HG03175 (cell line): Measurements from ENCODE around the gene MMRN2.
"Not testable (repeated sequence)": the region's sequence is repeated elsewhere in the genome, so short reads cannot be mapped to it uniquely, and the experiment has no call there.

Experiments
- ATAC-seq: cut with Tn5 transposase; IDR thresholded peaks from one replicate; pipeline ENCODE4 v1.9.1; 2021; ENCODE audit warnings: mild to moderate bottlenecking, moderate library complexity; ENCODE audit not compliant: unreplicated experiment

The MMRN2 gene, protein sequence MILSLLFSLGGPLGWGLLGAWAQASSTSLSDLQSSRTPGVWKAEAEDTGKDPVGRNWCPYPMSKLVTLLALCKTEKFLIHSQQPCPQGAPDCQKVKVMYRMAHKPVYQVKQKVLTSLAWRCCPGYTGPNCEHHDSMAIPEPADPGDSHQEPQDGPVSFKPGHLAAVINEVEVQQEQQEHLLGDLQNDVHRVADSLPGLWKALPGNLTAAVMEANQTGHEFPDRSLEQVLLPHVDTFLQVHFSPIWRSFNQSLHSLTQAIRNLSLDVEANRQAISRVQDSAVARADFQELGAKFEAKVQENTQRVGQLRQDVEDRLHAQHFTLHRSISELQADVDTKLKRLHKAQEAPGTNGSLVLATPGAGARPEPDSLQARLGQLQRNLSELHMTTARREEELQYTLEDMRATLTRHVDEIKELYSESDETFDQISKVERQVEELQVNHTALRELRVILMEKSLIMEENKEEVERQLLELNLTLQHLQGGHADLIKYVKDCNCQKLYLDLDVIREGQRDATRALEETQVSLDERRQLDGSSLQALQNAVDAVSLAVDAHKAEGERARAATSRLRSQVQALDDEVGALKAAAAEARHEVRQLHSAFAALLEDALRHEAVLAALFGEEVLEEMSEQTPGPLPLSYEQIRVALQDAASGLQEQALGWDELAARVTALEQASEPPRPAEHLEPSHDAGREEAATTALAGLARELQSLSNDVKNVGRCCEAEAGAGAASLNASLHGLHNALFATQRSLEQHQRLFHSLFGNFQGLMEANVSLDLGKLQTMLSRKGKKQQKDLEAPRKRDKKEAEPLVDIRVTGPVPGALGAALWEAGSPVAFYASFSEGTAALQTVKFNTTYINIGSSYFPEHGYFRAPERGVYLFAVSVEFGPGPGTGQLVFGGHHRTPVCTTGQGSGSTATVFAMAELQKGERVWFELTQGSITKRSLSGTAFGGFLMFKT

DNA sequence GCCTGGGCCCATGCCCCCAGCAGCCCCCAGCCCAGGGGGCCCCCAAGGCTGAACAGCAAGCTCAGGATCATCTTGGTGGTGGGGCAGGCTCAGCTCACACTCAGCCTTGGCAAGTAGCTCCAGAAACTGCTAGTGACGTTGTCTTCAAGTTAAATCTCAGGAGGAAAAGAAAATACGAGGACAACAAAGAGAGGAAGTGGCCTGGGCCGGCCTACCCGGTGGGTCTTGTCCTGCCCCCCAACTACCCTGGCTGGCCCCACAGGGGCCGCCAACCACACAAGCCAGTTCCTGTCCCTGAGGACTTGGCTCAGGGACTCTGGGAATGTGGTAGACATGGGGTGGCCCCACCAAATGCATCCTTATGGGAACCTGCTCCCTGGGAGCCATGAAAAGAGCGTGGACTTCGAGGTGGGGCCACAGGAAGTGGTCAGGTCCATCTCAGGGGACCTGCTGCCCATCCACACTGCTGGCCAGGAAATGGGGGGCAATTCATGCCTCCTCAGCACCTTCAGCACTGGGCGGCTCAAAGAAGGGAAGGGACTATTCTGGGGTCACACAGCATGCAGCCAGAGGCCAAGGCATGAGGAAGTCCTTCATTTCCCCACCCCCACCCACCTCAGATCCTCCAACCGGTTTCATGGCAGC, at the start of gene MMRN2:
Gene MMRN2 (minus strand): TSS at position 145 of the 645 bp plus-strand sequence. CDS start 74 bp downstream, at position 71.
- ATAC-seq: no peak

DNA sequence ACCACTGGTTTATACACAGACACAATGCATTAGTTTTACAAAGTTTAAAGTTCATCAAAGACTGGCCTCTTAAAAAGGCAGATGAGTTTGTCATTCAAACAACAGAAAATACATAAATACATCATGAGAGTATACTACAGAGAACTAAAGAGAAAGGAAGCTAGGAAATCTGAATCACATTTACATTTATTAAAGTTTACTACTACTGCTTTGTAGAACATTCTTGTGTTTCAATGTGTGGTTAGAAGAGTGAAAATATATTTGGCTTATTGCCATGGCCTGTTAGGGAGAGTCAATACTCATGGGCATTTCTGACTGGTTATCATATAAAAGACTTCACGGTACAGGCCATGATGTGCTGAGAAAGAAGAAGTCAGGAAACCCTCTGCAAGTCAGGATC, 49.7 kb upstream of the MMRN2 start:
- ATAC-seq: not testable (repeated sequence)

DNA sequence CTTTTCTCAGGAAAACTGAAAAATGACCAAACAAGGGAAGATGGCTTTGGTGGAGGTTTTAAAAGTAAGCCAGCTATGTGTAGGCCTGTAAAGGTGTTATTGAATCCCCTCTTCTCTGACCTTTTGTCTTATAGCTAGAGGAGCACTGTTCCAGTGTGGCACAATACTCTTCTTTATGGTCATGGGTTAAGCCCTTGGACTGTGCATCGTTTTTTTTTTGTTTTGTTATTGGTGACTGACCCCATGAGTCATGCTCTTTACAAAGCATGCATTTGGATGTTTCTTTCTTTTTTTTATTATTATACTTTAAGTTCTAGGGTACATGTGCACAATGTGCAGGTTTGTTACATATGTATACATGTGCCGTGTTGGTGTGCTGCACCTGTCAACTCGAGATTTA, 43.1 kb upstream of the MMRN2 start:
- no peak for ATAC-seq

DNA sequence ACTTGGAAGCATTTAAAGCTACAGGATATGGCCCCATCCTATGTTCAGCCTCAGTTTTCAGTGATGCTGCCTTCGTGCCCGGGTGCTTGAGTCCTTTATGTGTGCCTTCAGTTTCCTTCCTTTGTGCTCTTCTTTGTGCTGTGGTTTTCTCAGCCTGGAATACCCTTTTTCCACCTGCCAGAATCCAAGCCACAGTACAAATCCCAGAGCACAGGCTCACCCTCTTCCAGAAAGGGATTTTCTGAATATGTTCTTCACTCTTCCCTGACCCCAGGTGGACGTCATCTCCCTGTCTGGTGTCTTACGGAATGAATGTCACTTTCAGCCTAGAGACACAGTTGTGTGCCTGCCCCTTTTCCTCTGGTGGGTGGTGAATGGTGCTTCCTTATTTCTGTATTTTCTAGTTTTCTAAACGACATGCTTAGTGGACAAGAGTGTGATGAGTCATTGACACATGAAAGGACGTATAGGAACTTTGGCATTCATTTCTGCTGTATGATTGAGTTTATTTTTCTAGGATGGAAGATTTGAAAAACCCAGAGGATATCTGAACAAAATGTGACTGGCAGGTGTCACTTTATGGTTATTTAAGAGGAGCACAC, 42.5 kb upstream of the MMRN2 start:
- ATAC-seq: not testable (repeated sequence)

DNA sequence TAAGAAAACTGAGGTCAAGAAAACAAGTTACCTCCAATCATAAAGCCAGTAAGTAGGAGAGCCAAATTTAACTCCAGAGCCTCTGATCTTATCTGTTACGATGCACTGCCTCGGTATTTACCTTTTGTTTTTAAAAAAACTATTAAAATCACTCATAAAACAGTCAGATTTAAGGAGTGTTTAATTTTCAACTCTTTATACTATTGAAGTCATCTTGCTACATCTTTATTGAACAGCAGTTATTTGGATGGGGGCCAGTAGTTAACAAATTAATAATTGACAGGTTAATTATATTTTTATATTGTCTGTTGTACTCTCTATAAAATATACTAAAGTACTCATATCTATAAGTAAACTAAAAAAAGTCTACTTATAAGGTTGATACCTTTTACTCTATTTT, 35.5 kb upstream of the MMRN2 start:
- ATAC-seq: no peak

DNA sequence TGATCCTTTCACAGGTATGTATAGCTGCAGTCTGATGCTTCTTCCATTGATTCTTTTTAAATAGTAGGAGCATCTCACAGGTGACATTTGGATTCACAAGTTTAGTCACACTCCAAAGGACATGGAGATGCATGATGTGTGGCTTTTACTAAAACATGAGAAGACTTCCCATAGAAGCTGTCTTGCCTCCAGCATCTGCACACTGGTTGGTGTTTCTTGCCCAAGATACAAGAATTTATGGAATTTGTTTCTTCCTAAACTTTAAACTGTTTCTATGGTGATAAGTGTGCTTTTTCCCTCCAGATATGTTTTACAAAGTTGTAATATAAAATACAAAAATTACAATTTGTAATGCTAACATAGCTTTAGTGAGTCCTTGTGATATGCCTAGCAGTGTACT, 35.0 kb upstream of the MMRN2 start:
- no peak for ATAC-seq

DNA sequence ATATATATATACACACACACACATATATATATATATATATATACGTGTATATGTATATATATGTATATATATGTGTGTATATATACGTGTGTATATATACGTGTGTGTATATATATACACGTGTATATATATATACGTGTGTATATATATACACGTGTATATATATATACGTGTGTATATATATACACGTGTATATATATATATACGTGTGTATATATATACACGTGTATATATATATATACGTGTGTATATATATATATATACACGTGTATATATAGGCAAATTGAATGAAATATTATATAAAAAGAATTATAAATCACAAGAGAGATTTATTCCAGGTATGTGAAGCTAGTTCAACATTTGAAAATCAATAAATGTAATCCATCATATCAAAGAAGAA, 33.9 kb upstream of the MMRN2 start:
- not testable (repeated sequence) for ATAC-seq

DNA sequence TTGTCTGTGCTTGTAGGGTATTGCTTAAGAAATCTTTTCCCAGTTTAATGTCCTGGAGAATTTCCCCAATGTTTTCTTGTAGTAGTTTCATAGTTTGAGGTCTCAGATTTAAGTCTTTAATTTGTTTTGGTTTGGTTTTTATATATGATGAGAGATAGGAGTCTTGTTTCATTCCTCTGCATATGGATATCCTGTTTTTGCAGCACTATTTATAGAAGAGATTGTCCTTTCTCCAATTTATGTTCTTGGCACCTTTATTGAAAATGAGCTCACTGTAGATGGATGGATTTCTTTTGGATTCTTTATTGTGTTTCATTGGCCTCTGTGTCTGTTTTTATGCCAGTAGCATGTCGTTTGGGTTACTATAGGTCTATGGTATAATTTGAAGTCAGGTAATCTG, 31.1 kb upstream of the MMRN2 start:
- ATAC-seq: no peak

DNA sequence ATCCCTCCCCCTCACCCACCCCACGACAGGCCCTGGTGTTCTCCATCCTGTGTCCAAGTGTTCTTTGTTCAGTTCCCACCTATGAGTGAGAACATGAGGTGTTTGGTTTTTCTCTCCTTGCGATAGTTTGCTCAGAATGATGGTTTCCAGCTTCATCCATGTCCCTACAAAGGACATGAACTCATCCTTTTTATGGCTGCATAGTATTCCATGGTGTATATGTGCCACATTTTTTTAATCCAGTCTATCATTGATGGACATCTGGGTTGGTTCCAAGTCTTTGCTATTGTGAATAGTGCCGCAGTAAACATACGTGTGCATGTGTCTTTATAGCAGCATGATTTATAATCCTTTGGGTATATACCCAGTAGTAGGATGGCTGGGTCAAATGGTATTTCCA, 27.1 kb upstream of the MMRN2 start:
- not testable (repeated sequence) for ATAC-seq

DNA sequence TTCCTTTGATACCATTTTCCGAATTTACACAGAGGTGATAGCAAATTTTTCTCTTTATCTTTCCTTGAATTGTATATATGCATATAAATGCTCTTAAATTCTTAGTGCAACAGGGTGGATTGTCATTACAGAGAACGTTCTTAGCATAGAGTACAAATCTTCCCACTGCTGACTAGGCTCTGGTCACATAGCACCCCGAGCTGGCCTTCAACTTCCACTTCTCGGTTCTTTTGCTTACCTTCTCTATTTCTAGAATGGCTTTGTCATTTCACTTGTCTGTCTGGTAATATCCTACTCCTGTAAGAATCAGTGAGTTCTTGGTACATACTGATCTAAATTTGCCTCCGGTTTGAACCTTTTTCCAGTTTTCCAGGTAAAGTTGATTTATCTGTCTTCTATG, 24.3 kb upstream of the MMRN2 start:
- no peak for ATAC-seq

DNA sequence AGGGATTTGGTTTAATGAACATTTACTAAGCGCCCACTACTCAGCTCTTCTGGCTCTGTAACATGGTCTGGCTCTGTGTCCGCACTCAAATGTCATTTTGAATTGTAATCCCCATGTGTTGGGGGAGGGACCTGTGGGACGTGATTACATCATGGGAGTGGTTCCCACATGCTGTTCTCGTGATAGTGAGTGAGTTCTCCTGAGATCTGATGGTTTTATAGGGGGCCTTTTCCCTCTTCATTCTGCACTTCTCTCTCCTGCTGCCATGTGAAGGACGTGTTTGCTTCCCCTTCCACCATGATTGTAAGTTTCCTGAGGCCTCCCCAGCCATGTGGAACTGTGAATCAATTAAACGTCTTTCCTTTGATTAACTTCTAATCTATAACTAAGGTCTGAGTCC, 23.6 kb upstream of the MMRN2 start:
- not testable (repeated sequence) for ATAC-seq

DNA sequence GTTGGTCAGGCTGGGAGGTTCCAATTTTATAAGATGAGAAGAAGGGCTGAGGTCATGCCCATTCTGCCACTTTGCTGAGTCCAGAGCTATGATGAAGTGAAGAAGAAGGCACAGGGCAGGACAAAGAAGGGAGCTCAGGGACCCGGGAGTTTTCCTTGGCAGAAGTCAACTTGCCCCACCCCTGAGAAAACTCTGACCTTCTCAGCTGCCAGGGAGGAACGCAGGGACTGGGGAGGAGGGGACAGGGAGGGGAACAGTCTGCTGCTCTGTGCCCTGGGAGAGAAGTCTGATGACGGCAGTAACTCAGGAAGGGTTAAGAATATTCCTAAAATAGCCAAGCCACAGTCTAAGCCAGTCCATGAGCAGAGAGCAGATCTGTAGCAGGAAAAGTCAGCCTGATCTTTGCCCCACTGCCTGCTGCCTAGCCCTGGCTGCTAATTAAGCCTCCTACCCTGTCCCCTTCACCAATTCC, 22.6 kb upstream of the MMRN2 start:
- no peak for ATAC-seq

DNA sequence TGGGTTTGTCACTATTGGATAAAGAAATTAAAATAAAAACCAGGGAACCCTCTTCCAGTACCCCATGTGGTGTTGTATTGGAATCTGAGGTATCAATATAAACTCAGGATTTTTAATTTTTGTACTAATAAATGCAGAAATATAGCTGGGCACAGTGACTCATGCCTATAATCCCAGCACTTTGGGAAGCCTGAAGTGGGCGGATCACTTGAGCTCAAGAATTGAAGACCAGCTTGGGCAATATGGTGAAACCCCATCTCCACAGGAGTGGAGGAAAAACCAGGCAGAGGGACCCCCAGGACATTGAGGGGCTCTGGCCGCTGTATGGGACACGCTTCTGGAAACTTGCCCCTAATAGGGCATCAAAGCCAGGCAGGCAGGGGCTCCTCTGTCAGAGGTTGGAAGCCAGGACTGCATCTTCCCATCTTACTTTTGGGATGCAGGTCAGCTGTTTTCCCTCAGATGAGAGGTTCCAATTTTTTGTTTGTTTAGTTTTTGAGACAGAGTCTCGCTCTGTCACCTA, 21.9 kb upstream of the MMRN2 start:
- no peak for ATAC-seq

DNA sequence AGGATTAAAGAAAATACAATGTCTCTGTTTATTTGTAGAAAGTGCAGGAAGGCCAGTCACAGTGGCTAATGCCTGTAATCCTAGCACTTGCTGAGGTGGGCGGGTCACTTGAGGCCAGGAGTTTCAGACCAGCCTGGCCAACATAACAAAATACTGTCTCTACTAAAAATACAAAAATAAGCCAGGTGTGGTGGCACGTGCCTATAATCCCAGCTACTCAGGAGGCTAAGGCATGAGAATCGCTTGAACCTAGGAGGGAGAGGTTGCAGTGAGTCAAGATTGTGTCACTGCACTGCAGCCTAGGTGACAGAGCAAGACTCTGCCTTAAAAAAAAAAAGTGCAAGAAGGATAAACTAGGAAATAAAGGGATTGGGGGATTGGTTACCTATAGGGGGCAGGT, 21.0 kb upstream of the MMRN2 start:
- not testable (repeated sequence) for ATAC-seq

DNA sequence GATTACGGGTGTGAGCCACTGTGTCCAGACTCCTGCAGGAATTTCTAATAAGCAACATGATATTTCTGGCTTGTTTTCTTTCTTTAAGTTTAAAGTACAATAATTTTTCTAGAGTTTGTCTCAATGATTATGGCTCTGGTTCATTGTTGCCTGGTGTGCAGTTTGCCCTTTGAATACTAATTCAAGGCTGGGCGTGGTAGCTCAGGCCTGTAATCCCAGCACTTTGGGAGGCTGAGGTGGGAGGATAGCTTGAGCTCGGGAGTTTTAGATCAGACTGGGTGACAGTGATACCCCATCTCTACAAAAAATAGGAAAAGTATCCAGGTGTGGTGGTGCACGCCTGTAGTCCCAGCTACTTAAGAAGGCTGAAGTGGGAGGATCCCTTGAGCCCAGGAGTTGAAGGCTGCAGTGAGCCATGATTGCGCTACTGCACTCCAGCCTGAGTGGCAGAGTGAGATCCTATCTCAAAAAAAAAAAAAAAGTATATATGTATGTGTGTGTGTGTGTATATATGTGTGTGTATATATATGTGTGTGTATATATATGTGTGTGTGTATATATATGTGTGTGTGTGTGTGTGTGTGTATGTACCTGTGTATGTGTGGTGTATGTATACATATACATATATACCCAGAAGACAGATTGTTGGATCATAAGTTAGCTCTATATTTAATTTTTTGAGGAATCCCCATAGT, 19.1 kb upstream of the MMRN2 start:
- no peak for ATAC-seq

DNA sequence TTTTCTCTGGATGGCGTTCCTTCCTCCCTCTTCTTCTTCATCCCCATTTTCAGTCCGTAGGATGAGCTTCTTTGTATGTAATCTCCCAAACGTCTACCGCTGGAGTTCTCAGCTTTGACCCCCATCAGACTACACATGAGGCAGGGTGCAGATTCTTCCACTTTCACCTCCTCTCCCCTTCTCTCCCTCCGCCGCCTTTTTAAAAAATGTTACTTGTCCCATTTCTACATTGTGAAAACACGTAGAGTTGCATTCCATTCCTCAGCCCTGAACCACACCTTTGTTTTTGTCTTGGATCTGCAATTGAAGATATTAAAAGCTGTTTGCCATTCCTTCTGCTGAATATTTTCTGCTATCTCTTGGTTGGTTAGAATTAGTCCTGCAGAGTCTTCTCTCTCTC, 17.1 kb upstream of the MMRN2 start:
- no peak for ATAC-seq

DNA sequence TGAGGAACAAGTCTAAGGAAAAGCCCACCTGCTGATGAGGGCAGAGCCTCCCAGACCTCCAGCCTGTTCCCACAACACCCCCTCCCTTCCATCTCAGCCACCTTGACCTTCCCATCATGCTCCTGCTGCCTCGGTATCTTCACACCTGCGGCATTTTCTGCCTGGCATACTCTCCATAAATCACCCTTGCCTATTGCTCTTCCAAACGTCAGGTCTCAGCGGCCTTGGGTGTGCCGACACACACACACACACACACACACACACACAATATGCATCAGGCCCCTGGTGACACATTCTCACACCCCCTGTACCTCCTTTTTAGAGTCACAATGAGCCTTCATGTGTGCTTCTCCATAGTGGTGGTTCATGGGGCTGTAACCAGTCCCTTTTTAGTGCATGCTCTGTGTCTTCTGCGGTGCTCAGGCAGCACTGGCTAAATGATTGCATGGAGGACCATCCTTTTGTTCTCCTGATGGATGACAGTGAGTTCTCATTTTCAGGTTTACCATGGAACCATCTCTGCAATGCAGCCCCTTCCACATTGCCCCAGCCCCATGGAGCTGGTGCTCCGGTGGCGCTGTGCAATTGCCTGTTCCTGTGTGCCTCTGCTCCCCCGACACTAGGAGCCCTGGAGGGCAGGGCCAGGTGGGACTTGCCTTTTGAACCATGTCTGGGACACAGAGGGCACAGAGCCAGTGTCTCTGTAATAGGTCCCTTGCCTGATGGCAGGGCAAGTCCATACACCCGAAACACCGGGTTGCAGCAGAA, 15.4 kb upstream of the MMRN2 start:
- ATAC-seq: no peak

DNA sequence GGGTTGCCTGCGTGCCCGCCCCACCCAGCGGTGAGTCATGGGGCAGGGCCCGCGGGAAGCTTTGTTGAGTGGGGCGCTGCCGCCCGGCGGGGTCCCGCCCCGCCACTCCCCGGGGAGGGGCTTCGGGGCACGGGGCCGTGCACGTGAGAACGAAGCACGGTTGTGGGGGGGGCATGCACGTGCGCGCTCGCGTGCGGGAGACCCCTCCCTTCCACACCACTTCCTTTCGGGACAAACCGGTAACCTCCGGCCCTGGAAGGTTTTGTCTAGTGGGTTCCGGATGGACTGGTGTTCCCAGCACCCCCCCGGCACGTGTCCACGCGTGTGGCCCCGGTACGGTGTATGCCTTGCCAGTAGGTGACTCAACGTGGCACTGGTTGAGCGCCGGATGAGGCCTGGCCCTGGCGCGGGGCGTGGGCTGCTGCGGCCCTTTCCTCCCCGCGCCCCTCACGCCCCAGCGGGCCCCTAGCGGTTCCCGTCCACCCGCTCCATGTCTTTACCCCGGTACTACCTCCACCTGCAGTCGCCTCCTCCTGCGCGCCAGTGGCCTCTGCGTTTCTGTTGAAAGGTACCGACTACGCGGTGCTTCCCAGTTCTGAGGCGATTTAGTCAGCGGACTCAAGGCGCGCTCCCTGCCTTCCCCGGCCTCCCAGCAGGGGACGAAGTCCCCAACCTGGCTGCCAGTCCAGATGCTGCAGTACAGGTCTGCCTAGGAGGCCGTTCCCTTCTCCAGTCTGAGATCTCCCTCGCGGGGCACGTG, 14.0 kb upstream of the MMRN2 start:
- ATAC-seq: peak; percentile 76

DNA sequence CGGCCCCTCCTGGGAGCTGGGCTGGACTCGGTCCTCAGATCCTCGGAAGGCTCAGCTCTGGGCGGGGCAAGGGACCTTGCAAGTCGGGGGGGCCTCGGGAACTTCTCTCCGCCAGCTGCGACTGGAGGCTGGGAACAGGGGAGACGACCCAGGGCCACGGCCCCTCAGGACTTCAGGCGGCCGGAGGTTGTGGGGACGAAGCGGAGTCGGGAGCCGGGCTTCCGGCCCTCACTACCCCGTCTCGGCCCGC, 13.5 kb upstream of the MMRN2 start:
- ATAC-seq: no peak
